SU-DHL-6 (cell line): ENCODE measurements around the gene MAP4.
A peak's percentile ranks its signal among the peaks of the same experiment; 100 is the strongest.

Experiments
- H2AFZ ChIP-seq: fragments of 200-600 bp; sonication (generic); 2 replicates; pipeline ENCODE4 v1.6.1; 2014; ENCODE audit warnings: low read depth, mild to moderate bottlenecking, moderate library complexity, mixed read lengths, antibody characterized with exemption, low read length; ENCODE audit not compliant: severe bottlenecking
- H3F3A ChIP-seq: fragments of 200-600 bp; shearing (Covaris generic); 2 replicates; pipeline ENCODE4 v1.6.0; 2016; ENCODE audit warnings: antibody characterized with exemption, mild to moderate bottlenecking; ENCODE audit not compliant: insufficient read depth
- H3K27ac ChIP-seq: fragments of 200-600 bp; sonication (generic); 2 replicates; pipeline ENCODE4 v1.5.1; 2016; ENCODE audit warnings: low read depth, mild to moderate bottlenecking, low read length, moderate library complexity, mixed read lengths
- H3K27me3 ChIP-seq: fragments of 200-600 bp; sonication (generic), shearing (Covaris generic); 2 replicates; pipeline ENCODE4 v1.6.0; 2014; ENCODE audit warnings: mild to moderate bottlenecking, low read length
- H3K36me3 ChIP-seq: fragments of 200-600 bp; sonication (generic); 2 replicates; pipeline ENCODE4 v1.6.1; 2014; ENCODE audit warnings: mild to moderate bottlenecking, low read length, mixed read lengths
- H3K4me2 ChIP-seq: fragments of 300-600, 200-600 bp; shearing (Covaris generic), sonication (generic); 2 replicates; pipeline ENCODE4 v1.6.0; 2014; ENCODE audit warnings: low read length, low read depth, mild to moderate bottlenecking; ENCODE audit not compliant: poor library complexity, severe bottlenecking
- H3K4me3 ChIP-seq: fragments of 200-600 bp; sonication (generic); 2 replicates; pipeline ENCODE4 v1.5.1; 2014; ENCODE audit warnings: antibody characterized with exemption, low read length, mild to moderate bottlenecking, mixed read lengths; ENCODE audit not compliant: insufficient read depth, poor library complexity, severe bottlenecking
- H3K79me2 ChIP-seq: fragments of 200-600 bp; sonication (generic); 2 replicates; pipeline ENCODE4 v1.6.1; 2014; ENCODE audit warnings: mild to moderate bottlenecking, low read length, moderate library complexity; ENCODE audit not compliant: insufficient read depth
- H3K9ac ChIP-seq: fragments of 200-600 bp; sonication (generic); 2 replicates; pipeline ENCODE4 v1.7.0; 2014; ENCODE audit warnings: mild to moderate bottlenecking, low read length
- H3K9me2 ChIP-seq: fragments of 200-600 bp; sonication (generic); replicated peaks from 2 replicates; pipeline ENCODE4 v1.6.1; 2014; ENCODE audit warnings: low read length; ENCODE audit not compliant: insufficient read depth
- H3K9me3 ChIP-seq: fragments of 200-600 bp; sonication (generic); 2 replicates; pipeline ENCODE4 v1.6.1; 2014; ENCODE audit warnings: low read length, mixed read lengths; ENCODE audit not compliant: insufficient read depth
- H4K20me1 ChIP-seq: fragments of 200-600 bp; sonication (generic); 2 replicates; pipeline ENCODE4 v1.6.1; 2014; ENCODE audit warnings: low read depth, mild to moderate bottlenecking, antibody characterized with exemption, low read length, moderate library complexity, mixed read lengths
- EZH2phosphoT487 ChIP-seq: fragments of 200-600 bp; sonication (generic), shearing (Covaris generic); conservative IDR thresholded peaks from 2 replicates; pipeline ENCODE4 v1.6.1; 2018; ENCODE audit warnings: mild to moderate bottlenecking, antibody characterized with exemption, low read length, moderate library complexity, mixed read lengths
- TF ChIP-seq, protein P1 (sequence below): fragments of 200-600 bp; sonication (generic); IDR thresholded peaks from one replicate; pipeline ENCODE4 v1.5.1; 2017; ENCODE audit warnings: antibody characterized with exemption, mild to moderate bottlenecking, low read length, moderate library complexity; ENCODE audit not compliant: insufficient read depth, poor library complexity, severe bottlenecking

The MAP4 gene

DNA sequence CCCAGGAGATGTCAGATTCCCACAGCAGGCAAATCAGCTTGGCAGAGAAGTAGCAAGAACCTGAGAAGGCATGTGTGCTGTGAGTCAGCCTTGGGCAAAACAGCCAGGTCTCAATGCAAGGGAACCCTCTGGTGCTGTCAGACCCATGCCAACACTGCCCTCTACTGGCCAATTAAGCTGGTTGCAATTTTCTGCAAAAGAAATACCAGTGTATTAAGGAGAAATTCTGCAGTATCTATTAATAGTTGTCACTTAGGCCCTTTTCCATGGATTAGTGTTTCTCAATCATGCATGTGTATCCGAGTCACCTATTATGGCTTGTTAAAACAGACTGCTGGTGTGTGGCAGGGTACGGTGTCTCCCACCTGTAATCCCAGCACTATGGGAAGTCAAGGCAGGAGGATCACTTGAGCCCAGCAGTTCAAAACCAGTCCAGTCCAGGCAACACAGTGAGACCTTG lies 26.2 kb downstream of the MAP4 start:
- Histone ChIP-seq H3K9me3 (no peaks in the 10 kb centered on the region), H4K20me1 (no peaks in the 10 kb centered on the region), H3K9ac (no peak overlapping the region), H3K27me3 (no peaks in the 10 kb centered on the region), H2AFZ (no peak overlapping the region), H3K79me2 (peaks cover 8% of the 10 kb centered on the region; the same call in 1 of the 2 replicates), H3K36me3 (no peaks in the 10 kb centered on the region), H3K4me2 (no peak overlapping the region), H3K9me2 (no peaks in the 10 kb centered on the region), H3F3A (no peaks in the 10 kb centered on the region; the same call in 1 of the 2 replicates), H3K27ac (no peak overlapping the region), H3K4me3 (no peak overlapping the region)
- TF ChIP-seq, protein P1, sequence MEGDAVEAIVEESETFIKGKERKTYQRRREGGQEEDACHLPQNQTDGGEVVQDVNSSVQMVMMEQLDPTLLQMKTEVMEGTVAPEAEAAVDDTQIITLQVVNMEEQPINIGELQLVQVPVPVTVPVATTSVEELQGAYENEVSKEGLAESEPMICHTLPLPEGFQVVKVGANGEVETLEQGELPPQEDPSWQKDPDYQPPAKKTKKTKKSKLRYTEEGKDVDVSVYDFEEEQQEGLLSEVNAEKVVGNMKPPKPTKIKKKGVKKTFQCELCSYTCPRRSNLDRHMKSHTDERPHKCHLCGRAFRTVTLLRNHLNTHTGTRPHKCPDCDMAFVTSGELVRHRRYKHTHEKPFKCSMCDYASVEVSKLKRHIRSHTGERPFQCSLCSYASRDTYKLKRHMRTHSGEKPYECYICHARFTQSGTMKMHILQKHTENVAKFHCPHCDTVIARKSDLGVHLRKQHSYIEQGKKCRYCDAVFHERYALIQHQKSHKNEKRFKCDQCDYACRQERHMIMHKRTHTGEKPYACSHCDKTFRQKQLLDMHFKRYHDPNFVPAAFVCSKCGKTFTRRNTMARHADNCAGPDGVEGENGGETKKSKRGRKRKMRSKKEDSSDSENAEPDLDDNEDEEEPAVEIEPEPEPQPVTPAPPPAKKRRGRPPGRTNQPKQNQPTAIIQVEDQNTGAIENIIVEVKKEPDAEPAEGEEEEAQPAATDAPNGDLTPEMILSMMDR = peak; percentile 79
- TF ChIP-seq EZH2phosphoT487 = no peak

DNA sequence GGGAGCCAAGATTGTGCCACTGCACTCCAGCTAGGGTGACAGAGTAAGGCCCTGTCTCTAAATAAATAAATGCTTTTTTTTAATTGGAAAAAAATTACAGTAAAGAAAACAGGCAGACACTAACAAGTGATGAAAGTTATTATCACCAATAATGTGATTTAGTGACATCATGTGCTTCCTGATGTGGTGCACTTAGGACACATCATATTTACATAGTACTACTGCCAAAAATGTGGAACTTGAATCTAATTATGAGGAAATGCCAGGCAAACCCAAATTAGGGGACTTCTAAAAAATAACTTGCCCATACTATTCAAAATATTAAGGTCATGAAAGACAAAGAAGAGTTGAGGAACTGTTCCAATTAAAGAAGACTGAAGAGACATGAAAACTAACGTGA lies 30.8 kb downstream of the MAP4 start:
- Histone ChIP-seq H3K4me3 (no peak overlapping the region), H3K4me2 (no peak overlapping the region), H3K27ac (no peak overlapping the region), H3K79me2 (peaks cover 14% of the 10 kb centered on the region; the same call in 1 of the 2 replicates), H3K9ac (no peak overlapping the region), H3K9me2 (no peaks in the 10 kb centered on the region), H2AFZ (no peak overlapping the region), H3K9me3 (no peaks in the 10 kb centered on the region), H3K27me3 (no peaks in the 10 kb centered on the region), H3F3A (peaks cover 7% of the 10 kb centered on the region; the same call in 1 of the 2 replicates), H3K36me3 (no peaks in the 10 kb centered on the region), H4K20me1 (0 out of 2 replicates have a peak, but pooled peaks cover 5% of the 10 kb centered on the region)
- no peak for TF ChIP-seq EZH2phosphoT487
- TF ChIP-seq, protein P1 = no peak

- H3K27me3 ChIP-seq = no peaks in the 10 kb centered on the region
- H3K27ac ChIP-seq = no peak overlapping the region
- H3K4me3 ChIP-seq = no peak overlapping the region
- H3K79me2 ChIP-seq = peaks cover 7% of the 10 kb centered on the region; the same call in 1 of the 2 replicates
- TF ChIP-seq, protein P1 = no peak
- TF ChIP-seq EZH2phosphoT487 = no peak
- H3K9me3 ChIP-seq = no peaks in the 10 kb centered on the region
- no peaks in the 10 kb centered on the region for H3K36me3 ChIP-seq
- H3K9ac ChIP-seq = no peak overlapping the region
- H3K9me2 ChIP-seq = no peaks in the 10 kb centered on the region
- H4K20me1 ChIP-seq = 0 out of 2 replicates have a peak, but pooled peaks cover 5% of the 10 kb centered on the region
- H2AFZ ChIP-seq = no peak overlapping the region
- peaks cover 7% of the 10 kb centered on the region; the same call in 1 of the 2 replicates for H3F3A ChIP-seq
- H3K4me2 ChIP-seq = no peak overlapping the region
Measured at GRCh38 chr3:47984075-47984728, 32.0 kb downstream of the MAP4 start.
